Measurements from ENCODE around the gene DNAH8.

DNA sequence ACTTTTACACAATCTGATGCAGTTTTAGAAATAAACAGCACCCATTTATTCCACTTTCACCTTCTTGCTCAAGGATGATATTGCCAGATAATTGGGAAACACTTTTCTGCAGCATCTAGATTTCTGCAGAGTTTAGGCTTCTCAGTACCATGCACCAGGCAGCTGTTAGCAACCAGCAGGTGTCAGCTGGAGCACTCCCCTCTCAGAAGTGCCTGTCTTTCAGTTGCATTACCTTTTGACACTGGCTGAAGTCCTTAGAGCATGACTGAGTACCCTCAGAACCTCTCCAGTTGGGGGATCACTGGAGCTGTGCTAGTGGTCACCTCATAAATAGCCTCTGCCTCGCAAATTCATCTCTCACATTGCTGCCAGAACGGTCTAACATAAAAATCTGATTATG is 91.2 kb downstream of the DNAH8 start:
- TF ChIP-seq EZH2phosphoT487 (IDR thresholded peaks at IDR 0.05; ENCODE audit: low read depth, severe bottlenecking, unreplicated experiment) (no peak), EZH2 (IDR thresholded peaks at IDR 0.05; ENCODE audit: borderline replicate concordance) (no peak)
- TF ChIP-seq, protein P1, sequence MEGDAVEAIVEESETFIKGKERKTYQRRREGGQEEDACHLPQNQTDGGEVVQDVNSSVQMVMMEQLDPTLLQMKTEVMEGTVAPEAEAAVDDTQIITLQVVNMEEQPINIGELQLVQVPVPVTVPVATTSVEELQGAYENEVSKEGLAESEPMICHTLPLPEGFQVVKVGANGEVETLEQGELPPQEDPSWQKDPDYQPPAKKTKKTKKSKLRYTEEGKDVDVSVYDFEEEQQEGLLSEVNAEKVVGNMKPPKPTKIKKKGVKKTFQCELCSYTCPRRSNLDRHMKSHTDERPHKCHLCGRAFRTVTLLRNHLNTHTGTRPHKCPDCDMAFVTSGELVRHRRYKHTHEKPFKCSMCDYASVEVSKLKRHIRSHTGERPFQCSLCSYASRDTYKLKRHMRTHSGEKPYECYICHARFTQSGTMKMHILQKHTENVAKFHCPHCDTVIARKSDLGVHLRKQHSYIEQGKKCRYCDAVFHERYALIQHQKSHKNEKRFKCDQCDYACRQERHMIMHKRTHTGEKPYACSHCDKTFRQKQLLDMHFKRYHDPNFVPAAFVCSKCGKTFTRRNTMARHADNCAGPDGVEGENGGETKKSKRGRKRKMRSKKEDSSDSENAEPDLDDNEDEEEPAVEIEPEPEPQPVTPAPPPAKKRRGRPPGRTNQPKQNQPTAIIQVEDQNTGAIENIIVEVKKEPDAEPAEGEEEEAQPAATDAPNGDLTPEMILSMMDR (IDR thresholded peaks at IDR 0.05; ENCODE audit: poor library complexity): no peak
